HG03097 (cell line): Measurements from ENCODE around the gene YIPF2.
A peak's percentile ranks its signal among the peaks of the same experiment; 100 is the strongest.
"Not testable (repeated sequence)": the region's sequence is repeated elsewhere in the genome, so short reads cannot be mapped to it uniquely, and the experiment has no call there.

ENCODE experiments used
- ATAC-seq: cut with Tn5 transposase; IDR thresholded peaks from one replicate; pipeline ENCODE4 v1.9.1; 2021; ENCODE audit not compliant: unreplicated experiment, low FRiP score

YIPF2 gene

GRCh38 chr19:10881403-10882107 is 46.9 kb downstream of the YIPF2 start:
- no peak for ATAC-seq

DNA sequence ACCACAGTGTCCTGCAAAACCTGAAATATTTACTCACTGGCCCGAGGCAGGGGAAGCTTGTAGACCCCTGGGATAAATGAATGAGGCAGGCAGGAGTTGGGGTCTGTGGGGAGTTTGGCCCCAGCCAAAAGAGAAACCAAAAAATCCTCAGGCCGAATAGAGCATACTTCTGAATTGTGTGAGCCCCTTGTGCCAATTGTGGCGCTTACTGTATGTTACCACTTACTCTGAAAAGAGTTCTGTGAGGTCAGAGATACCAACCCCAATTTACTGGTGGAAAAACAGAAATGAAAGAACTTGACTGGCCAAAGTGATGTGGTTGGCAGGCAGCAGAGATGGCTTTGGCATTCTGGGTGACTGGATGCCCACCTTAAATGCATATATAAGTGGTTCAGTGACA is 50.2 kb downstream of the YIPF2 start:
- no peak for ATAC-seq

GRCh38 chr19:10877608-10878007 is 50.8 kb downstream of the YIPF2 start:
- ATAC-seq, result not testable (repeated sequence)

DNA sequence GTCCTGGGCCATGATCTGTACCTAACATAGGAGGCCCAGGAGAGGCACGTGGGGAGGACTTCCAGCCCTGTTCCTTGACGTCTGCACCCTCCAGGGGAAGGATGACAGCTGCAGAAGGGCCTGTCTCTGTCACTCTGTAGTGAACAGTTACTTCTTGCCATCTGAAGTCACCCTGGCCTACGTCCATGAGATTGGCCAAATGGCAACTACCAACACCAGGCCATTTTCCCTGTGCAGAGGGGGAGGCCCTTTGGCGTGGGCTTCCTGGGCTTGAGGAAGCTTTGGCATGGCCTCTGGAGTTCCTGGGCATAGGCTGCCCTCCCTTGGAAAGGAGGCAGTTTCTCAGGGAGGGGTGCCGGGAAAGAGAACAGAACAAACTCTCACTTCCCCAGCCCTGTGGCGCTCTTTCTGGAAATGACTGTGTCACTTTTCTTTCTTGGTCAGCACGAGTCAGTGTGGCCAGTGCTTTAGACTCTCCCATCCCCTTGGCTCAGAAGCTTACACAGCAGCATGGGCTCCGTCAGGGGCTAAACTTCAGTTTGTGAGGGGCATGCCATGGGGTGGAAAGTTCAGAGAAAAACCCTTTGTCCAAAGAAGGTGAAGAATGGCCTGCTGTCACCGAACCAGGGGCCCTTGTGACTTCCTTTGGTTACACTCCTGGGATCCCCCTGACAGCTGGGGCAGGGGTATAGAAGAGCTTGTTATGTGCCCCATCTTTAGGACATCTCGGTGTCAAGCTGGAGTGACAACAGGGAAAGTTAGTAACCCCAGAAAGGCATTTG is 51.8 kb downstream of the YIPF2 start:
- ATAC-seq, result peak; percentile 57

GRCh38 chr19:10874024-10874423 is 54.4 kb downstream of the YIPF2 start:
- no peak for ATAC-seq

- no peak for ATAC-seq
Observed at GRCh38 chr19:10872546-10873107, 55.8 kb downstream of the YIPF2 start.
